ENCODE data around the gene CFAP70.
"Not testable (repeated sequence)": the region's sequence is repeated elsewhere in the genome, so short reads cannot be mapped to it uniquely, and the experiment has no call there.

Gene CFAP70

GRCh38 chr10:73358331-73359279 lies at the start of gene CFAP70:
TSS of gene CFAP70 (minus strand) at chr10:73358864. CDS start at chr10:73354796, 4,068 bp downstream.
- DNase-seq (ENCODE audit: low read depth, low spot score), result peak; percentile 83

- no peak for DNase-seq (ENCODE audit: low read depth, low spot score)
These were observed 49.4 kb upstream of the CFAP70 start for GRCh38 chr10:73408061-73408460.

GRCh38 chr10:73407495-73407894 lies 48.8 kb upstream of the CFAP70 start:
- no peak for DNase-seq (ENCODE audit: low read depth, low spot score)

GRCh38 chr10:73406846-73407245 lies 48.2 kb upstream of the CFAP70 start:
- DNase-seq (ENCODE audit: low read depth, low spot score), result no peak

GRCh38 chr10:73405556-73405955 lies 46.9 kb upstream of the CFAP70 start:
- DNase-seq (ENCODE audit: low read depth, low spot score), result no peak

GRCh38 chr10:73404690-73405089 lies 46.0 kb upstream of the CFAP70 start:
- DNase-seq (ENCODE audit: low read depth, low spot score), result no peak

- DNase-seq (ENCODE audit: low read depth, low spot score), result no peak
These were observed 43.0 kb upstream of the CFAP70 start for GRCh38 chr10:73401636-73402035.

GRCh38 chr10:73399063-73399462 lies 40.4 kb upstream of the CFAP70 start:
- no peak for DNase-seq (ENCODE audit: low read depth, low spot score)

GRCh38 chr10:73398024-73398423 lies 39.4 kb upstream of the CFAP70 start:
- DNase-seq (ENCODE audit: low read depth, low spot score), result no peak

- not testable (repeated sequence) for DNase-seq (ENCODE audit: low read depth, low spot score)
These were observed 35.7 kb upstream of the CFAP70 start for GRCh38 chr10:73394325-73394724.

GRCh38 chr10:73388228-73388627 lies 29.6 kb upstream of the CFAP70 start:
- DNase-seq (ENCODE audit: low read depth, low spot score), result no peak

- no peak for DNase-seq (ENCODE audit: low read depth, low spot score)
These were observed 27.9 kb upstream of the CFAP70 start for GRCh38 chr10:73386583-73386982.

GRCh38 chr10:73379064-73379748 lies 20.5 kb upstream of the CFAP70 start:
- no peak for DNase-seq (ENCODE audit: low read depth, low spot score)

- DNase-seq (ENCODE audit: low read depth, low spot score), result no peak
These were observed 18.0 kb upstream of the CFAP70 start for GRCh38 chr10:73376679-73377078.

- DNase-seq (ENCODE audit: low read depth, low spot score), result no peak
These were observed 9.6 kb upstream of the CFAP70 start for GRCh38 chr10:73368238-73368637.

GRCh38 chr10:73366381-73367298 lies 8.0 kb upstream of the CFAP70 start:
- no peak for DNase-seq (ENCODE audit: low read depth, low spot score)

- DNase-seq (ENCODE audit: low read depth, low spot score), result no peak
These were observed 6.3 kb upstream of the CFAP70 start for GRCh38 chr10:73364964-73365363.

- DNase-seq (ENCODE audit: low read depth, low spot score), result no peak
These were observed 828 bp upstream of the CFAP70 start for GRCh38 chr10:73359492-73359891.

- no peak for DNase-seq (ENCODE audit: low read depth, low spot score)
These were observed 843 bp downstream of the CFAP70 start for GRCh38 chr10:73357821-73358220.

GRCh38 chr10:73357166-73357565 lies 1.5 kb downstream of the CFAP70 start:
- no peak for DNase-seq (ENCODE audit: low read depth, low spot score)

- DNase-seq (ENCODE audit: low read depth, low spot score), result no peak
These were observed 14.4 kb downstream of the CFAP70 start for GRCh38 chr10:73344269-73344668.

- DNase-seq (ENCODE audit: low read depth, low spot score), result no peak
These were observed 18.5 kb downstream of the CFAP70 start for GRCh38 chr10:73340121-73340520.
